SK-N-MC (cell line): ENCODE data around the gene XXYLT1.

Experiments
- DNase-seq: peaks from one replicate; pipeline ENCODE4 v3.0.0-alpha.2; 2011; ENCODE audit warnings: low read depth, low spot score
- H3K27ac ChIP-seq: fragments of 200-600 bp; sonication (generic); 2 replicates; pipeline ENCODE4 v1.5.1; 2016; ENCODE audit warnings: mixed run types
- H3K36me3 ChIP-seq: fragments of 200-600 bp; sonication (generic); 2 replicates; pipeline ENCODE4 v1.6.1; 2017; ENCODE audit warnings: antibody characterized with exemption, low read length, mixed read lengths; ENCODE audit not compliant: insufficient read depth
- H3K4me3 ChIP-seq: fragments of 200-600 bp; sonication (generic); 2 replicates; pipeline ENCODE4 v1.5.1; 2016
- H3K9ac ChIP-seq: fragments of 200-600 bp; sonication (generic); 2 replicates; pipeline ENCODE4 v1.8.0; 2017; ENCODE audit warnings: mixed run types, mixed read lengths; ENCODE audit not compliant: insufficient read length
- H3K9me3 ChIP-seq: fragments of 200-600 bp; sonication (generic); 2 replicates; pipeline ENCODE4 v1.6.1; 2017; ENCODE audit warnings: low read depth, mild to moderate bottlenecking, antibody characterized with exemption, low read length, moderate library complexity, mixed read lengths
- EZH2 ChIP-seq: fragments of 200-600 bp; sonication (generic); IDR thresholded peaks from one replicate; pipeline ENCODE4 v1.6.1; 2017; ENCODE audit warnings: antibody characterized with exemption
- FOXP2 ChIP-seq: optimal IDR thresholded peaks from 2 replicates; pipeline ENCODE3; 2011; ENCODE audit warnings: mild to moderate bottlenecking, moderate library complexity; ENCODE audit not compliant: insufficient read depth; ENCODE audit errors: extremely low read length, control extremely low read depth
- POLR2AphosphoS5 ChIP-seq: IDR thresholded peaks from 2 replicates; pipeline ENCODE4 v1.6.1; 2012; ENCODE audit warnings: mild to moderate bottlenecking, low read depth, low read length, borderline replicate concordance

Gene XXYLT1

GRCh38 chr3:195021692-195022091 is 249.3 kb downstream of the XXYLT1 start:
- Histone ChIP-seq H3K9me3 (0 out of 2 replicates have a peak, but pooled peaks cover 7% of the 10 kb centered on the region), H3K4me3 (no peak overlapping the region), H3K36me3 (no peaks in the 10 kb centered on the region), H3K9ac (no peak overlapping the region), H3K27ac (no peak overlapping the region)
- TF ChIP-seq POLR2AphosphoS5 (no peak), FOXP2 (no peak), EZH2 (no peak)
- DNase-seq: no peak

- TF ChIP-seq EZH2: no peak
- no peak for TF ChIP-seq POLR2AphosphoS5
- no peak for TF ChIP-seq FOXP2
- no peak for DNase-seq
- H3K9ac ChIP-seq: no peak overlapping the region
- H3K36me3 ChIP-seq: no peaks in the 10 kb centered on the region
- 0 out of 2 replicates have a peak, but pooled peaks cover 7% of the 10 kb centered on the region for H3K9me3 ChIP-seq
- H3K4me3 ChIP-seq: no peak overlapping the region
- H3K27ac ChIP-seq: no peak overlapping the region
Measured at GRCh38 chr3:195020921-195021320, 250.0 kb downstream of the XXYLT1 start.

- DNase-seq: no peak
- Histone ChIP-seq H3K9ac (no peak overlapping the region), H3K36me3 (no peaks in the 10 kb centered on the region), H3K4me3 (no peak overlapping the region), H3K27ac (no peak overlapping the region), H3K9me3 (0 out of 2 replicates have a peak, but pooled peaks cover 7% of the 10 kb centered on the region)
- no peak for TF ChIP-seq EZH2
- TF ChIP-seq POLR2AphosphoS5: no peak
- no peak for TF ChIP-seq FOXP2
Measured at GRCh38 chr3:195020185-195020584, 250.8 kb downstream of the XXYLT1 start.

- H3K36me3 ChIP-seq: no peaks in the 10 kb centered on the region
- DNase-seq: no peak
- H3K9ac ChIP-seq: no peak overlapping the region
- 0 out of 2 replicates have a peak, but pooled peaks cover 7% of the 10 kb centered on the region for H3K9me3 ChIP-seq
- H3K4me3 ChIP-seq: no peak overlapping the region
- no peak overlapping the region for H3K27ac ChIP-seq
- TF ChIP-seq POLR2AphosphoS5: no peak
- no peak for TF ChIP-seq FOXP2
- no peak for TF ChIP-seq EZH2
Measured at GRCh38 chr3:195019335-195019734, 251.6 kb downstream of the XXYLT1 start.
